HCT116 (cell line): ENCODE measurements around the gene HACD4. TPM values are rescaled to one million over a fixed set of nuclear protein-coding genes. Genes with fewer than 3 reads are reported as not detected.

ENCODE experiments used
- ATAC-seq: fragments of 200-7000 bp; cut with Tn5 transposase; 2 replicates; pipeline ENCODE4 v1.9.1; 2020; ENCODE audit warnings: mild to moderate bottlenecking, moderate library complexity
- BruUV-seq: library from RNA; stranded (reverse); fragments of 400-500 nt; replicated peaks from 2 replicates; lab custom pipeline; 2021; lab: Mats Ljungman, UMichigan
- CTCF ChIA-PET: fragments of 300-600 bp; sonication (Branson Sonifier 250); formaldehyde crosslinking; loops from one replicate; lab custom pipeline; 2021; ENCODE audit warnings: antibody characterized with exemption; lab: Charles Lee
- POLR2A ChIA-PET: fragments of 300-600, 350-600 bp; sonication (Branson Sonifier 250); formaldehyde crosslinking; loops from one replicate; lab custom pipeline; 2021; ENCODE audit warnings: antibody characterized with exemption; lab: Charles Lee
- RAD21 ChIA-PET, 2 experiments: fragments of 300-600 bp; sonication (Branson Sonifier 250); formaldehyde crosslinking; loops; one replicate each; lab custom pipeline; 2023; ENCODE audit warnings: low total read pairs in 2 of 2; ENCODE audit not compliant: uncharacterized antibody in 2 of 2, unreplicated experiment in 2 of 2, low non-redundant PET in 1 of 2; lab: Charles Lee
- DNase-seq: peaks from one replicate; pipeline ENCODE4 v3.0.0-alpha.2; 2010; ENCODE audit warnings: low read depth, low spot score
- H2AFZ ChIP-seq: fragments of 200-600 bp; shearing (Covaris generic), sonication (generic); 2 replicates; pipeline ENCODE4 v1.6.1; 2017; ENCODE audit warnings: low read depth, mixed run types, mixed read lengths, antibody characterized with exemption, low read length; ENCODE audit not compliant: poor library complexity, severe bottlenecking
- H3K27ac ChIP-seq: 2 replicates; pipeline ENCODE4 v1.5.1; 2012; ENCODE audit warnings: low read depth, low read length
- H3K27me3 ChIP-seq: fragments of 200-600 bp; sonication (generic); 2 replicates; pipeline ENCODE4 v1.6.1; 2016; ENCODE audit warnings: mixed run types, low read length, mixed read lengths; ENCODE audit not compliant: insufficient read depth
- H3K36me3 ChIP-seq, 2 experiments: fragments of 200-500 bp in 1 of 2; fragments of 200-600 bp in 1 of 2; sonication (Bioruptor generic) in 1 of 2; sonication (generic) in 1 of 2; 2 replicates each; pipeline versions ENCODE4 v1.5.1 to v1.6.1; 2014 to 2016; ENCODE audit warnings: low read length in 2 of 2, inconsistent platforms in 1 of 2, mixed read lengths in 1 of 2, mixed run types in 1 of 2; ENCODE audit not compliant: insufficient read depth in 2 of 2, control insufficient read depth in 1 of 2
- H3K4me1 ChIP-seq, 2 experiments: fragments of 200-600 bp in 1 of 2; sonication (generic) in 1 of 2; 2 replicates each; pipeline versions ENCODE4 v1.5.1 to v1.6.1; 2012 to 2017; ENCODE audit warnings: low read length in 2 of 2, inconsistent platforms in 1 of 2, mild to moderate bottlenecking in 1 of 2, mixed read lengths in 1 of 2, mixed run types in 1 of 2, moderate library complexity in 1 of 2; ENCODE audit not compliant: insufficient read depth in 2 of 2, control insufficient read depth in 1 of 2
- H3K4me2 ChIP-seq: fragments of 200-600 bp; sonication (generic); 2 replicates; pipeline ENCODE4 v1.6.1; 2017; ENCODE audit warnings: mixed run types, low read length, mixed read lengths
- H3K4me3 ChIP-seq, 2 experiments: fragments of 200-600 bp in 1 of 2; sonication (generic) in 1 of 2; replicated peaks in 1 of 2; 2 replicates each; pipeline ENCODE4 v1.5.1; 2011 to 2016; ENCODE audit warnings: low read length in 2 of 2, control low read depth in 1 of 2, low read depth in 1 of 2, mild to moderate bottlenecking in 1 of 2, mixed read lengths in 1 of 2, mixed run types in 1 of 2
- H3K79me2 ChIP-seq: fragments of 200-600 bp; sonication (generic); 2 replicates; pipeline ENCODE4 v1.6.1; 2017; ENCODE audit warnings: mild to moderate bottlenecking, mixed run types, low read length, moderate library complexity, mixed read lengths; ENCODE audit not compliant: insufficient read depth
- H3K9ac ChIP-seq: fragments of 200-600 bp; sonication (generic); 2 replicates; pipeline ENCODE4 v1.6.1; 2016; ENCODE audit warnings: low read length, mixed read lengths
- H3K9me2 ChIP-seq: fragments of 200-600 bp; sonication (generic), shearing (Covaris generic); 2 replicates; pipeline ENCODE4 v1.6.1; 2017; ENCODE audit warnings: mixed run types, mild to moderate bottlenecking, moderate library complexity; ENCODE audit not compliant: insufficient read depth
- H3K9me3 ChIP-seq, 2 experiments: fragments of 200-500 bp in 1 of 2; fragments of 200-600 bp in 1 of 2; sonication (Bioruptor generic) in 1 of 2; sonication (generic) in 1 of 2; 2 replicates each; pipeline ENCODE4 v1.6.1; 2014 to 2017; ENCODE audit warnings: low read length in 2 of 2, mixed read lengths in 2 of 2, inconsistent platforms in 1 of 2, low read depth in 1 of 2, mild to moderate bottlenecking in 1 of 2, mixed run types in 1 of 2, moderate library complexity in 1 of 2; ENCODE audit not compliant: control insufficient read depth in 1 of 2, insufficient read depth in 1 of 2
- H4K20me1 ChIP-seq: fragments of 200-600 bp; sonication (generic), shearing (Covaris generic); 2 replicates; pipeline ENCODE4 v1.6.1; 2017; ENCODE audit warnings: mixed run types, mild to moderate bottlenecking, moderate library complexity; ENCODE audit not compliant: insufficient read depth
- CBX3 ChIP-seq: IDR thresholded peaks from 2 replicates; pipeline ENCODE4 v1.6.1; 2012; ENCODE audit warnings: low read depth
- CEBPB ChIP-seq: IDR thresholded peaks from 2 replicates; pipeline ENCODE4 v1.6.1; 2012; ENCODE audit warnings: low read depth
- EGR1 ChIP-seq: IDR thresholded peaks from 2 replicates; pipeline ENCODE4 v1.6.1; 2012; ENCODE audit warnings: low read depth
- ELF1 ChIP-seq: IDR thresholded peaks from 2 replicates; pipeline ENCODE4 v1.6.1; 2012; ENCODE audit warnings: low read depth, borderline replicate concordance
- FOSL1 ChIP-seq: IDR thresholded peaks from 2 replicates; pipeline ENCODE4 v1.6.1; 2012; ENCODE audit warnings: low read depth
- JUND ChIP-seq: IDR thresholded peaks from 2 replicates; pipeline ENCODE4 v1.6.1; 2012
- POLR2A ChIP-seq: IDR thresholded peaks from 2 replicates; pipeline ENCODE4 v1.7.0; 2011; ENCODE audit warnings: borderline replicate concordance; ENCODE audit not compliant: insufficient read depth, insufficient read length; ENCODE audit errors: extremely low read depth
- POLR2AphosphoS5 ChIP-seq: IDR thresholded peaks from 2 replicates; pipeline ENCODE4 v1.6.1; 2011; ENCODE audit warnings: mild to moderate bottlenecking, low read depth, low read length, moderate library complexity
- SP1 ChIP-seq: IDR thresholded peaks from 2 replicates; pipeline ENCODE4 v1.6.1; 2012; ENCODE audit warnings: low read depth
- TCF7L2 ChIP-seq: IDR thresholded peaks from 2 replicates; pipeline ENCODE4 v1.7.0; 2011; ENCODE audit warnings: borderline replicate concordance, inconsistent platforms; ENCODE audit not compliant: insufficient read depth, insufficient read length; ENCODE audit errors: extremely low read depth
- YY1 ChIP-seq: IDR thresholded peaks from 2 replicates; pipeline ENCODE4 v1.6.1; 2011; ENCODE audit warnings: low read length, low read depth, moderate library complexity, mild to moderate bottlenecking; ENCODE audit not compliant: insufficient replicate concordance; ENCODE audit errors: extremely low read depth
- intact Hi-C: fragments of 100-400 bp; cut with micrococcal nuclease; formaldehyde crosslinking; loops from 2 replicates; pipeline ENCODE4 v1.10.0; 2022
- total RNA-seq: library from RNA; stranded (reverse); gene quantifications from one replicate; pipeline ENCODE4 v1.2.1, GENCODE V29; 2021; ENCODE audit not compliant: unreplicated experiment
- TF ChIP-seq, protein P1 (sequence below): IDR thresholded peaks from 2 replicates; pipeline ENCODE4 v1.6.1; 2012; ENCODE audit warnings: low read depth
- TF ChIP-seq, protein P2 (sequence below): IDR thresholded peaks from 2 replicates; pipeline ENCODE4 v1.6.1; 2012

HACD4 gene
- total RNA-seq, 1 experiment from 2014 or later = not detected

DNA sequence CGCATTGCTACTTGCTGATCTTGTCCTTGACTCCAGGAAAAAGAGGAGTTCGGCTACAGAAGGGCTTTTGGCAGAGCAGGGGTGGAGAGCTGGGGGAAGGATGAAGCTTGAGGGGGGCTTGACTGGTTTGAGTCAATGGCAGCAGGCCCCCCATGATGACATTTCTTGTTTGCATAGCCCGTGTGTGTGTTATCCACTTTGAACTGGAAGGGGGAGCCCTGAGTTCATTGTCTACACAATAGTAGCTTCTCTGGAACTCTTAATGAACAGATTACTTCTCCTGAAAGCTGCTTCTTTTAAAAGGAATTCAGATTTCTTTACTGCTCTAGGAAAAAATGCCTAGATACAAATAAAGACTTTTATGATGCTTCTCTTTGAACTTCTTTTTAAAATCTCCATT lies 44.0 kb upstream of the HACD4 start:
- no TSS peak for BruUV-seq
- no peaks in the 10 kb centered on the region for H3K27me3 ChIP-seq
- no peak overlapping the region for H3K9ac ChIP-seq
- H3K4me1 ChIP-seq = peaks cover 0 to under 1% of the 10 kb centered on the region in 2 experiments; a peak in 2 of 4 replicates
- no peaks in the 10 kb centered on the region for H4K20me1 ChIP-seq
- intact Hi-C loops = no loop called here
- ChIA-PET POLR2A (no interaction called here), RAD21 (no interaction called here), CTCF (interaction anchor here (1.4 kb wide), 1 partner anchor 35 kb away, joined by 3 read pairs; no protein-coding TSS in a partner anchor)
- no peak overlapping the region for H3K4me2 ChIP-seq
- ATAC-seq (no peak), DNase-seq (no peak)
- H3K4me3 ChIP-seq = no peak overlapping the region
- no peaks in the 10 kb centered on the region for H3K36me3 ChIP-seq
- H3K9me2 ChIP-seq = no peaks in the 10 kb centered on the region
- no peaks in the 10 kb centered on the region for H3K79me2 ChIP-seq
- H3K9me3 ChIP-seq = no peaks in the 10 kb centered on the region
- no peak overlapping the region for H3K27ac ChIP-seq
- H2AFZ ChIP-seq = no peak overlapping the region
- no peak for TF ChIP-seq YY1
- TF ChIP-seq EGR1 = no peak
- TF ChIP-seq, all 23 proteins: peak for 0

DNA sequence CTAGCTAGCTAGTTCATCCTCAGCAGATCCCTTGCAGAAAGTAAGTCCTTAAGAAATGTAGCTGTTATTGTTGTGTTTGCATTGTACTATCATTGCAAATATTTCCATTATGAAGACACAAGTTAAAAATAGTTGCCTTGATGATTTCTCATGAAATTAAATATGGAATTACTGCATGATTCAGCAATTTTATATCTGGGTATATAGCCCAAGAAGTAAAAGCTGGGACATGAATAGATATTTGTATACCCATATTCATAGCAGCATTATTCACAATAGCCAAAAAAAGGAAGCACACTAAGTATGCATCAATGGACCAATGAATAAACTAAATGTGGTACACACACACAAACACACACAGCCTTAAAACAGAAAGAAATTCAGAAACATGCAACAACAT lies 39.5 kb upstream of the HACD4 start:
- ATAC-seq = no peak
- no peak overlapping the region for H3K9ac ChIP-seq
- H3K9me2 ChIP-seq = no peaks in the 10 kb centered on the region
- H3K27ac ChIP-seq = no peak overlapping the region
- no peaks in the 10 kb centered on the region for H3K9me3 ChIP-seq
- TF ChIP-seq, protein P1, sequence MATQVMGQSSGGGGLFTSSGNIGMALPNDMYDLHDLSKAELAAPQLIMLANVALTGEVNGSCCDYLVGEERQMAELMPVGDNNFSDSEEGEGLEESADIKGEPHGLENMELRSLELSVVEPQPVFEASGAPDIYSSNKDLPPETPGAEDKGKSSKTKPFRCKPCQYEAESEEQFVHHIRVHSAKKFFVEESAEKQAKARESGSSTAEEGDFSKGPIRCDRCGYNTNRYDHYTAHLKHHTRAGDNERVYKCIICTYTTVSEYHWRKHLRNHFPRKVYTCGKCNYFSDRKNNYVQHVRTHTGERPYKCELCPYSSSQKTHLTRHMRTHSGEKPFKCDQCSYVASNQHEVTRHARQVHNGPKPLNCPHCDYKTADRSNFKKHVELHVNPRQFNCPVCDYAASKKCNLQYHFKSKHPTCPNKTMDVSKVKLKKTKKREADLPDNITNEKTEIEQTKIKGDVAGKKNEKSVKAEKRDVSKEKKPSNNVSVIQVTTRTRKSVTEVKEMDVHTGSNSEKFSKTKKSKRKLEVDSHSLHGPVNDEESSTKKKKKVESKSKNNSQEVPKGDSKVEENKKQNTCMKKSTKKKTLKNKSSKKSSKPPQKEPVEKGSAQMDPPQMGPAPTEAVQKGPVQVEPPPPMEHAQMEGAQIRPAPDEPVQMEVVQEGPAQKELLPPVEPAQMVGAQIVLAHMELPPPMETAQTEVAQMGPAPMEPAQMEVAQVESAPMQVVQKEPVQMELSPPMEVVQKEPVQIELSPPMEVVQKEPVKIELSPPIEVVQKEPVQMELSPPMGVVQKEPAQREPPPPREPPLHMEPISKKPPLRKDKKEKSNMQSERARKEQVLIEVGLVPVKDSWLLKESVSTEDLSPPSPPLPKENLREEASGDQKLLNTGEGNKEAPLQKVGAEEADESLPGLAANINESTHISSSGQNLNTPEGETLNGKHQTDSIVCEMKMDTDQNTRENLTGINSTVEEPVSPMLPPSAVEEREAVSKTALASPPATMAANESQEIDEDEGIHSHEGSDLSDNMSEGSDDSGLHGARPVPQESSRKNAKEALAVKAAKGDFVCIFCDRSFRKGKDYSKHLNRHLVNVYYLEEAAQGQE = no peak
- TF ChIP-seq CBX3 (no peak), CEBPB (no peak), POLR2A (no peak), TCF7L2 (no peak), JUND (no peak), FOSL1 (no peak), POLR2AphosphoS5 (no peak), ELF1 (no peak), EGR1 (no peak), YY1 (no peak), SP1 (no peak)
- TF ChIP-seq, protein P2, sequence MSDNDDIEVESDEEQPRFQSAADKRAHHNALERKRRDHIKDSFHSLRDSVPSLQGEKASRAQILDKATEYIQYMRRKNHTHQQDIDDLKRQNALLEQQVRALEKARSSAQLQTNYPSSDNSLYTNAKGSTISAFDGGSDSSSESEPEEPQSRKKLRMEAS = no peak
- peaks cover 0 to 10% of the 10 kb centered on the region in 2 experiments; a peak in 2 of 4 replicates for H3K4me1 ChIP-seq
- RAD21 ChIA-PET = no interaction called here
- H3K4me2 ChIP-seq = no peak overlapping the region
- POLR2A ChIA-PET = no interaction called here
- H2AFZ ChIP-seq = peak overlapping the region; percentile 11
- H3K36me3 ChIP-seq = no peaks in the 10 kb centered on the region
- no TSS peak for BruUV-seq
- no peaks in the 10 kb centered on the region for H3K79me2 ChIP-seq
- no peaks in the 10 kb centered on the region for H4K20me1 ChIP-seq
- H3K4me3 ChIP-seq = no peak overlapping the region
- DNase-seq = no peak
- intact Hi-C loops = no loop called here
- CTCF ChIA-PET = interaction anchor here (2.5 kb wide), 1 partner anchor 8 kb away, joined by 11 read pairs; the partner anchor contains the start of gene IFNB1
- H3K27me3 ChIP-seq = no peaks in the 10 kb centered on the region
